Calu3 (cell line): ENCODE measurements around the gene MYO18B. TPM values are rescaled to one million over a fixed set of nuclear protein-coding genes. Genes with fewer than 3 reads are reported as not detected.

ENCODE experiments used
- BruUV-seq: library from RNA; stranded (reverse); fragments of 400-500 nt; replicated peaks from 2 replicates; lab custom pipeline; 2021; lab: Mats Ljungman, UMichigan
- CTCF ChIA-PET: fragments of 300-600 bp; sonication (Branson Sonifier 250); formaldehyde crosslinking; loops from one replicate; lab custom pipeline; 2022; ENCODE audit warnings: antibody characterized with exemption; lab: Charles Lee
- DNase-seq: peaks from one replicate; pipeline ENCODE4 v3.0.0; 2022
- H3K27ac Mint-ChIP-seq: one replicate; pipeline ENCODE4 v1.8.0; 2022; ENCODE audit warnings: mixed read lengths; ENCODE audit not compliant: unreplicated experiment
- H3K27me3 Mint-ChIP-seq: one replicate; pipeline ENCODE4 v1.8.0; 2022; ENCODE audit warnings: mixed read lengths; ENCODE audit not compliant: unreplicated experiment
- H3K36me3 Mint-ChIP-seq: one replicate; pipeline ENCODE4 v1.8.0; 2022; ENCODE audit warnings: mild to moderate bottlenecking, moderate library complexity, mixed read lengths; ENCODE audit not compliant: insufficient read depth, unreplicated experiment
- H3K4me1 Mint-ChIP-seq: one replicate; pipeline ENCODE4 v1.8.0; 2022; ENCODE audit warnings: mild to moderate bottlenecking, low read depth, mixed read lengths; ENCODE audit not compliant: unreplicated experiment
- H3K4me3 Mint-ChIP-seq: one replicate; pipeline ENCODE4 v1.8.0; 2022; ENCODE audit warnings: mild to moderate bottlenecking, low read depth, moderate library complexity, mixed read lengths; ENCODE audit not compliant: unreplicated experiment
- H3K9me3 Mint-ChIP-seq: one replicate; pipeline ENCODE4 v1.8.0; 2022; ENCODE audit warnings: low read depth, mixed read lengths; ENCODE audit not compliant: unreplicated experiment
- intact Hi-C: fragments of 100-400 bp; cut with micrococcal nuclease; formaldehyde crosslinking; loops from one replicate; pipeline ENCODE4 v1.10.0; 2022; ENCODE audit not compliant: unreplicated experiment
- total RNA-seq: library from RNA; stranded (reverse); gene quantifications from 2 replicates; pipeline ENCODE4 v1.2.3, GENCODE V29; 2022
- TF ChIP-seq, protein P1 (sequence below): fragments of 200-600 bp; IDR thresholded peaks from one replicate; pipeline ENCODE4 v1.8.0; 2022; ENCODE audit warnings: antibody characterized with exemption; ENCODE audit not compliant: unreplicated experiment

The MYO18B gene
- total RNA-seq, 1 experiment from 2014 or later: 0.59 TPM

DNA sequence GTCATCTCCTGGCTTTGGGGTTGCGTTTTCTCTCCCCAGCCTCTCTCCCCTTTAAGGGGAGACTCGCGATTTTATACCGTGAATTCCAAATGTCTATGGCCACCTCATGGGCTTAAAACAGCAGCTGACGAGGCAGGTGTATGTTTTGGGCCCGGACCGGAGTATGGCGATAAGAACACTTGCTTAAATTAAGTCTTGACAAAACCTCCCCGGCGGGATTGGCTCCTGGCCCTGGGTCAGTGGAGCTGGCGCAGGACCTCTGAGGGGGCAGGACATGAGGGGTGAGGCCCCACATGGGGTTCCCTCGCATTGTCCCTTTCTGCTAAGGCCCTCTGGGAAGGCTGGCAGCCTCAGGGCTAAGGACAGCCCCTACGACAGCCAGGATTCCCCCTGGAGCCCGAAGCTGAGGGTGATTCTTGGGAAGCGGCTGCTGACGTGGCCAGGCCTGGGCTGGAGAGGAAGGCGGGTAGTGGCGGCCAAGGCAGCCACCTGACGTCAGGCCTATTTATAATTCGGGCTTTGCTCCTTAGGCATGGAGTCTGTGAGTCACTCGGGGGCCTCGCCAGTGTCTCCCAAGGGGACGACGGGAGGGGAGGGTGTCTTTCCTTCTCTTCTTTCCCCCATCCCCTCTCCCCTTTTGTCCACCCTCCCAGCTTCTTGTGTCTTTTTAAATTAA lies 12.7 kb downstream of the MYO18B start:
- H3K9me3 Mint-ChIP-seq: no peaks in the 10 kb centered on the region
- intact Hi-C loops: no loop called here

DNA sequence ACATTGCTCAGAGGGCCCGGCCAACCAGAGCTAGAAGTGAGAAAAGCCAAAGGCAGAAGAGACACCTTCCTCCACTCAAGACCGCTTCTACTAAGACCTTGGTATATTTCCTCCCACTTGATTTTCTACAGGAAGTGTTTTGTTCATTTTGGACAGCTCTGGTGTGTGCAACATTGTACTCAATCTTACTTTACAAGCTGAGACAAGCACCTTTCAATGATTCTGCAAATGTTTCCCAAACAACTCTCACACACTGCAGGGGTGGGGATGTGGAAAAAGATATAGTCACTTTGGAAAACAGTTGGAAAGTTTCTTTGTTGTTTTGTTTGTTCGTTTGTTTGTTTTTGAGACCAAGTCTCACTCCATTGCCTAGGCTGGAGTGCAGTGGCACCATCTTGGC lies 15.7 kb downstream of the MYO18B start:
- Mint-ChIP-seq H3K4me3 (no peak overlapping the region), H3K9me3 (peaks cover 4% of the 10 kb centered on the region), H3K27me3 (no peaks in the 10 kb centered on the region), H3K36me3 (peaks cover 12% of the 10 kb centered on the region), H3K4me1 (peaks cover 25% of the 10 kb centered on the region), H3K27ac (no peak overlapping the region)
- intact Hi-C loops: no loop called here
- no peak for DNase-seq
- CTCF ChIA-PET: no interaction called here
- BruUV-seq: no TSS peak
- TF ChIP-seq, protein P1, sequence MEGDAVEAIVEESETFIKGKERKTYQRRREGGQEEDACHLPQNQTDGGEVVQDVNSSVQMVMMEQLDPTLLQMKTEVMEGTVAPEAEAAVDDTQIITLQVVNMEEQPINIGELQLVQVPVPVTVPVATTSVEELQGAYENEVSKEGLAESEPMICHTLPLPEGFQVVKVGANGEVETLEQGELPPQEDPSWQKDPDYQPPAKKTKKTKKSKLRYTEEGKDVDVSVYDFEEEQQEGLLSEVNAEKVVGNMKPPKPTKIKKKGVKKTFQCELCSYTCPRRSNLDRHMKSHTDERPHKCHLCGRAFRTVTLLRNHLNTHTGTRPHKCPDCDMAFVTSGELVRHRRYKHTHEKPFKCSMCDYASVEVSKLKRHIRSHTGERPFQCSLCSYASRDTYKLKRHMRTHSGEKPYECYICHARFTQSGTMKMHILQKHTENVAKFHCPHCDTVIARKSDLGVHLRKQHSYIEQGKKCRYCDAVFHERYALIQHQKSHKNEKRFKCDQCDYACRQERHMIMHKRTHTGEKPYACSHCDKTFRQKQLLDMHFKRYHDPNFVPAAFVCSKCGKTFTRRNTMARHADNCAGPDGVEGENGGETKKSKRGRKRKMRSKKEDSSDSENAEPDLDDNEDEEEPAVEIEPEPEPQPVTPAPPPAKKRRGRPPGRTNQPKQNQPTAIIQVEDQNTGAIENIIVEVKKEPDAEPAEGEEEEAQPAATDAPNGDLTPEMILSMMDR: no peak

More for the DNA sequence above, 12.7 kb downstream of the MYO18B start:
- no TSS peak for BruUV-seq
- Mint-ChIP-seq H3K4me3 (no peak overlapping the region), H3K27me3 (no peaks in the 10 kb centered on the region), H3K4me1 (peaks cover 31% of the 10 kb centered on the region), H3K36me3 (peaks cover under 1% of the 10 kb centered on the region), H3K27ac (no peak overlapping the region)
- TF ChIP-seq, protein P1: no peak
- no peak for DNase-seq
- CTCF ChIA-PET: no interaction called here

DNA sequence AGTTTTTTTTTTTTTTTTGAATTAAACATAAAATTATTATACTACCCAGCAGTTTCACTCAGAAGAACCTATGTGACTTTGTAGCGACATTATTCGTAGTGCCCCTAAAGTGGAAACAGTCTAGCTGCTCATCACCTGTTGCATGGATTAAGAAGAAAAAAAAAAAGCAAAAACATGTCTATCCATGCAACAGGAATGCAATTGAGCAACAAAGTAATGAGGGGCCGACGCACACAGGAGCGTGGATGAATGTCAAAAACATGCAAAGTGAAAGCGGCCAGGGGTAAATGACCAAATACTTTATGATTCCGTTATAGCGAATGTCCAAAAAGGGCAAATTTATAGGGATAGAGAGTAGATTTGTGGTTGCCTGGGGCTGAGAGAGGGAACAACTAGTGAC lies 16.3 kb downstream of the MYO18B start:
- Mint-ChIP-seq H3K27me3 (no peaks in the 10 kb centered on the region), H3K27ac (no peak overlapping the region), H3K4me1 (peaks cover 25% of the 10 kb centered on the region), H3K36me3 (peaks cover 12% of the 10 kb centered on the region), H3K9me3 (peaks cover 4% of the 10 kb centered on the region), H3K4me3 (no peak overlapping the region)
- CTCF ChIA-PET: interaction anchor here (0.7 kb wide), 1 partner anchor 11 kb away, joined by 3 read pairs; no protein-coding TSS in a partner anchor
- no TSS peak for BruUV-seq
- intact Hi-C loops: no loop called here
- no peak for DNase-seq
- TF ChIP-seq, protein P1: no peak

DNA sequence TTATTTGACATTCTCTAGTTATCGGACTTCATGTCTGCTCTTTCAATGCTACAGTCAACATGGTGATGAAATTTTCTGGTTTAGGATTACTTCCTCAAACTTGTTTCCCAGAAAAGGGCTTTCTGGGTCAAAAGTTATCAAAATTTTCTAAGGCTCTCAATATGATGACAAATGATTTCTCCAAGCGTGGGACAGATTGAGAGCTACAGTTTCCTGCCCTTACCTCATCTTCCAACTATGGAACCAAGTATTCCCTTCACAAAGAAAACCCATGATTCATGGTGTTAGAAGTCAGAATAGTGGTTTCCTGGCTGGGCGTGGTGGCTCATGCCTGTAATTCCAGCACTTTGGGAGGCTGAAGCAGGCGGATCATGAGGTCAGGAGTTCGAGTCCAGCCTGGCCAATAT lies 17.8 kb downstream of the MYO18B start:
- H3K27ac Mint-ChIP-seq: peak overlapping the region; percentile 71
- H3K9me3 Mint-ChIP-seq: peaks cover 4% of the 10 kb centered on the region
- no peaks in the 10 kb centered on the region for H3K27me3 Mint-ChIP-seq
- peaks cover 25% of the 10 kb centered on the region for H3K4me1 Mint-ChIP-seq
- H3K36me3 Mint-ChIP-seq: peaks cover 12% of the 10 kb centered on the region
- BruUV-seq: no TSS peak
- DNase-seq: peak; percentile 72
- intact Hi-C loops: no loop called here
- CTCF ChIA-PET: interaction anchor here (0.6 to 1.0 kb wide), 3 partner anchors 9 to 571 kb away, joined by 3 to 8 read pairs (median 4); no protein-coding TSS in a partner anchor
- TF ChIP-seq, protein P1: no peak
- no peak overlapping the region for H3K4me3 Mint-ChIP-seq
